Thoracic aorta (tissue), 2 donors: ENCODE data around the gene TTLL3. TPM values are rescaled to one million over a fixed set of nuclear protein-coding genes. Genes with fewer than 3 reads are reported as not detected.
"Not testable (repeated sequence)": the region's sequence is repeated elsewhere in the genome, so short reads cannot be mapped to it uniquely, and the experiment has no call there.

Experiments used
- ATAC-seq: fragments of 150-250 bp; one replicate; pipeline ENCODE4 v1.8.0; 2017; ENCODE audit warnings: low read depth; ENCODE audit not compliant: insufficient number of reproducible peaks, low FRiP score
- DNase-seq: peaks from one replicate; pipeline ENCODE4 v3.0.0-alpha.2; 2020; ENCODE audit warnings: low spot score
- H3K27ac ChIP-seq, 2 donors: fragments of 200-600 bp; sonication (generic); 1 replicate in 1 of 2; 2 replicates in 1 of 2; pipeline ENCODE4 v1.5.1; 2016; ENCODE audit warnings: mild to moderate bottlenecking in 2 of 2, moderate library complexity in 2 of 2
- H3K27me3 ChIP-seq: fragments of 200-600 bp; sonication (generic); replicated peaks from 2 replicates; pipeline ENCODE4 v1.6.0; 2016; ENCODE audit warnings: mild to moderate bottlenecking; ENCODE audit not compliant: insufficient read depth
- H3K36me3 ChIP-seq: fragments of 200-600 bp; sonication (generic); one replicate; pipeline ENCODE4 v1.5.1; 2016
- H3K4me1 ChIP-seq, 2 donors: fragments of 200-600 bp; sonication (generic); 1 replicate in 1 of 2; 2 replicates in 1 of 2; pipeline versions ENCODE4 v1.5.1 to v1.6.0; 2016; ENCODE audit warnings: low read depth in 2 of 2, mild to moderate bottlenecking in 1 of 2; ENCODE audit not compliant: control insufficient read depth in 1 of 2
- H3K4me3 ChIP-seq: fragments of 200-600 bp; sonication (generic); 2 replicates; pipeline ENCODE4 v1.5.1; 2016; ENCODE audit warnings: mild to moderate bottlenecking
- H3K9me3 ChIP-seq: fragments of 200-600 bp; sonication (generic); 2 replicates; pipeline ENCODE4 v1.5.1; 2016
- total RNA-seq, 2 donors: library from RNA; depleted of rRNA; stranded (reverse); fragments of >200 nt; gene quantifications; one replicate each; pipeline versions ENCODE4 v1.1.0 to v1.2.3, GENCODE V29; 2016
- TF ChIP-seq, protein P1 (sequence below): fragments of 200-600 bp; sonication (generic); IDR thresholded peaks from one replicate; pipeline ENCODE4 v1.5.1; 2019; ENCODE audit warnings: antibody characterized with exemption

Gene TTLL3
- total RNA-seq, 2 donors from 2014 or later, result 77.0 to 91.9 TPM

DNA sequence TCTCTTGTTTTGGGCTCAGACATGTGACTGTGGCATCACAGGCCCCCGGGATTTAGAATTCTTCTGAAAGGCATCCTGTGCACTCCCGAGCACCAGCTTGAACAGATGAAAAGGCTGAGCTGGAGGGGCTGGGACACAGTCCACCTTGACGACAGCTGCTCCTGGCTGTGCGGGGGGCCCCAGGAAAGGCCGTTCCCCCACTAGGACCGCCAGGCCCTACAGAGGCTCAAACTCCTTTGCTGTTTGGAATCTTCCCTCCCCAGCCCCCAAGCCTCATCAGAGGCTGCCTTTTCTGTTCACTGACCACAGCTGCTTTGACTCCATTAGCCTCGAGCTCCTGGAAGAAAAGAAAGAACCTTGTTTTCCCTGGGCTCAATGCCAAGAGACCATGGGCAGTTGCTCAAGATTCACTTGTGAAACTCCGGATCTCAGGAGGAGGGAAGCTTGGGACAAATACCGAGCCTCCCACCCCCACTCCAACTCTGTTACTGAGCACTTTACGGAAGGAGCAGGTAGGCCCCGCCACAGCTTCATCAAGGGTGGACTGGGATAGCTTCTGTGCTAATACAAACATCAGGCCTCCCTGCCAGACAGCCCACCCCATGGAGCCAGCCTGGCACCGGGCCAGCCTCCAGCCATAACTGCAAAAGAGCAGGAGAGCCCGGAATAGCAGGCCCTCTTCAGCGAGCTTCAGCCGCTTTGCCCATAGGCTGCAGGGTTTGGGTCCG lies 54.3 kb downstream of the TTLL3 start:
- TF ChIP-seq, protein P1, sequence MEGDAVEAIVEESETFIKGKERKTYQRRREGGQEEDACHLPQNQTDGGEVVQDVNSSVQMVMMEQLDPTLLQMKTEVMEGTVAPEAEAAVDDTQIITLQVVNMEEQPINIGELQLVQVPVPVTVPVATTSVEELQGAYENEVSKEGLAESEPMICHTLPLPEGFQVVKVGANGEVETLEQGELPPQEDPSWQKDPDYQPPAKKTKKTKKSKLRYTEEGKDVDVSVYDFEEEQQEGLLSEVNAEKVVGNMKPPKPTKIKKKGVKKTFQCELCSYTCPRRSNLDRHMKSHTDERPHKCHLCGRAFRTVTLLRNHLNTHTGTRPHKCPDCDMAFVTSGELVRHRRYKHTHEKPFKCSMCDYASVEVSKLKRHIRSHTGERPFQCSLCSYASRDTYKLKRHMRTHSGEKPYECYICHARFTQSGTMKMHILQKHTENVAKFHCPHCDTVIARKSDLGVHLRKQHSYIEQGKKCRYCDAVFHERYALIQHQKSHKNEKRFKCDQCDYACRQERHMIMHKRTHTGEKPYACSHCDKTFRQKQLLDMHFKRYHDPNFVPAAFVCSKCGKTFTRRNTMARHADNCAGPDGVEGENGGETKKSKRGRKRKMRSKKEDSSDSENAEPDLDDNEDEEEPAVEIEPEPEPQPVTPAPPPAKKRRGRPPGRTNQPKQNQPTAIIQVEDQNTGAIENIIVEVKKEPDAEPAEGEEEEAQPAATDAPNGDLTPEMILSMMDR, result no peak
- Histone ChIP-seq H3K27ac (peak overlapping the region in 1 of 2 donors; percentile 28), H3K27me3 (no peaks in the 10 kb centered on the region), H3K36me3 (no peaks in the 10 kb centered on the region), H3K9me3 (no peaks in the 10 kb centered on the region), H3K4me3 (peak overlapping the region; percentile 11), H3K4me1 (peaks cover 13 to 34% of the 10 kb centered on the region in 2 donors)
- DNase-seq, result no peak
- ATAC-seq, result peak; percentile 65

DNA sequence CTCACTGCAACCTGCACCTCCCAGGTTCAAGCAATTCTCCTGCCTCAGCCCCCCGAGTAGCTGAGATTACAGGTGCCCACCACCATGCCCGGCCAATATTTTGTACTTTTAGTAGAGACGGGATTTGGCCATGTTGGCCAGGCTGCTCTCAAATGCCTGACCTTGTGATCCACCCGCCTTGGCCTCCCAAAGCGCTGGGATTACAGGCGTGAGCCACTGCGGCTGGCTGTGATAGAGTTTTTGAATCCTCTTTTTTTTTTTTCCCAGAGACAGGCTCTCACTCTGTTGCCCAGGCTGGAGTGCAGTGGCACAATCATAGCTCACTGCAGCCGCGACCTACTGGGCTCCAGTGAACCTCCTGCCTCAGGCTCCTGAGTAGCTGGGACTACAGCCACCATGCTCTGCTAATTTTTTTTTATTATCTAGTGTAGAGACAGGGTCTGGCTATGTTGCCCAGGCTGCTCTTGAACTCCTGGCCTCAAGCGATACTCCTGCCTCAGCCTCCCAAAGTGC lies 55.1 kb downstream of the TTLL3 start:
- H3K27ac ChIP-seq, H3K36me3 ChIP-seq, H3K4me3 ChIP-seq, H3K27me3 ChIP-seq, ATAC-seq, DNase-seq, H3K9me3 ChIP-seq: not testable (repeated sequence)
- H3K4me1 ChIP-seq, result peaks cover 13 to 34% of the 10 kb centered on the region in 2 donors

DNA sequence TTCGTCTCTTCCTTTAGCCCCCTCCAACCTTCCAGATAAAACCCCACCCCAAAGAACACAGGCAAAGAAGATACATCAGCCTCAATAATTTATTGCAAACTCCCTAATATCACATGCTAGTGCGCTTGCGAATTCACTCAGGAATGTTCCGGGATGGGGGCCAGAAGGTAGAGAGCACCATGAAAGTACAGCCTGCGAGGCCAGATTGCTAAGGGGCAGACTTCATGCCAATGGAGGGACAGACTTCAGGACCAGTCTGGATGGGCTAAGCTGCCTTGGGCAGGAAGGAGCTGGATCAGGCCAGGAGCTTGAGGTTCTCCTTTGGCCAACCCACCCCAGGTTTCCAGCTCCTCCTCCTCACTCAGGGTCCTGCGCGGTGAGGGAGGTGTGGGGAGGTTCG lies 56.6 kb downstream of the TTLL3 start:
- DNase-seq (no peak), ATAC-seq (no peak)
- peaks cover 13 to 34% of the 10 kb centered on the region in 2 donors for H3K4me1 ChIP-seq
- no peaks in the 10 kb centered on the region for H3K27me3 ChIP-seq
- no peaks in the 10 kb centered on the region for H3K36me3 ChIP-seq
- no peaks in the 10 kb centered on the region for H3K9me3 ChIP-seq
- peak overlapping the region; percentile 38 to 51 for H3K27ac ChIP-seq
- H3K4me3 ChIP-seq, result no peak overlapping the region
- TF ChIP-seq, protein P1, result no peak

DNA sequence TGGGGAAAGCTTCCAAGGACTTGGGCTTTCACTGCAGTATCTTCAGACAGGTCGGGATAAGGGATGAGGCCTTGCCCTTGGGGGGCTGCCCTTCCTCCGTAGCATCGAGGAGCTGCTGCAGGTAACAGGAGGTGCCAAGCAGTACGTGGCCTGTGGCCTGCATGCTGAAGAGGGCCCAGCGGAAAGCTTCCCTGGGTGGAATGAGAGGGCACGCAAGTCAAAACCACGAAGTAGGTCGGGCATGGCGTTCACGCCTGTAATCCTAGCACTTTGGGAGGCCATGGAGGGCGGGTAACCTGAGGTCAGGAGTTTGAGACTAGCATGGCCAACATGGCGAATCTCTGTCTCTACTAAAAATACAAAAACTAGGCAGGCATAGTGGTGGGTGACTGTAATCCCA lies 57.0 kb downstream of the TTLL3 start:
- no peak for DNase-seq
- TF ChIP-seq, protein P1, result no peak
- H3K4me3 ChIP-seq, result no peak overlapping the region
- H3K27me3 ChIP-seq, result no peaks in the 10 kb centered on the region
- ATAC-seq, result no peak
- H3K36me3 ChIP-seq, result no peaks in the 10 kb centered on the region
- H3K27ac ChIP-seq, result peak overlapping the region; percentile 38 to 51
- H3K9me3 ChIP-seq, result no peaks in the 10 kb centered on the region
- peaks cover 13 to 34% of the 10 kb centered on the region in 2 donors for H3K4me1 ChIP-seq

DNA sequence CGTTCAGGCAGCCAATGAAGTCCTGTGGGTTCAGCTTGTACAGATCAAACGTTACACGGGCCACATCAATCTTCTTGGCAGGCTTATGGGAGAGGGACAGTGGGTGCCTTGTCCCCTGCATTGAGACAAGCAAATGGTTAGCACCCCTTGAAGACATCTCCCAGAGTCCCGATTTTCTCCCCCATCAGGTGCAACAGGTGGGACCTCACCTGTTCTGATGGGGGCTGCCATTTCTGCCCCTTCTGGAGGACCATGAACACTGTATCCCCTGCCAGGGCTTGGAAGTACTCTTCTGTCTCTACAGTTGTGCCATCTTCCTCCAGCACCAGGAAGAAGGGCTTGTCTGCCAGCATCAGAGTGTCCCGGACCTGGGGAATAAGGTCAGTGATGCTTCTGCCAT lies 59.9 kb downstream of the TTLL3 start:
- Histone ChIP-seq H3K27me3 (no peaks in the 10 kb centered on the region), H3K27ac (no peak overlapping the region), H3K4me3 (no peak overlapping the region), H3K9me3 (no peaks in the 10 kb centered on the region), H3K4me1 (peaks cover 5 to 20% of the 10 kb centered on the region in 2 donors), H3K36me3 (no peaks in the 10 kb centered on the region)
- TF ChIP-seq, protein P1, result no peak
- ATAC-seq, result no peak
- DNase-seq, result no peak
